Left hindlimb (tissue), 1 donor: ENCODE results near the gene IL1A.

Experiments
- DNase-seq: peaks from one replicate; pipeline ENCODE4 v3.0.0-alpha.2; 2018

IL1A gene

GRCh38 chr2:112757265-112757664 is 27.0 kb downstream of the IL1A start:
- DNase-seq, result no peak

DNA sequence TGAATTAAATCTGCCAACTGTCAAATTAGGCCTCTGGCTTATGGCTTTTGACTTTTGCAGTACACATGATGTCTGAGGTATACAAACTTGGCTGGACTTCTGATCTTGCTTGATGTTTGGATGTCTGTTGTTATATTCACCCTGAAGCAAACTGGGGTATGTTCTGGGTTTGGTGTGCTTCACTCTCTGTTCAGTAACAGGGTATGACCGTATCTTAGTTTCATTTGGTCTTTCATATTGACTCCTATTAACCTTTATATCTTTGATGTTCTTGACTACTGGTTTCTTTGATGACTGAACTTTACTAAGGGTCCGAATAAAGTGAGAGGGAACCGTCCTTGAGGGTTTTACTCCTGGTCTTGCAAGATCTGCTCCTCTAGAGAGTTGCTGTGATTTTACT is 28.1 kb downstream of the IL1A start:
- no peak for DNase-seq

- DNase-seq, result no peak
These were observed 28.8 kb downstream of the IL1A start for GRCh38 chr2:112755444-112755843.

DNA sequence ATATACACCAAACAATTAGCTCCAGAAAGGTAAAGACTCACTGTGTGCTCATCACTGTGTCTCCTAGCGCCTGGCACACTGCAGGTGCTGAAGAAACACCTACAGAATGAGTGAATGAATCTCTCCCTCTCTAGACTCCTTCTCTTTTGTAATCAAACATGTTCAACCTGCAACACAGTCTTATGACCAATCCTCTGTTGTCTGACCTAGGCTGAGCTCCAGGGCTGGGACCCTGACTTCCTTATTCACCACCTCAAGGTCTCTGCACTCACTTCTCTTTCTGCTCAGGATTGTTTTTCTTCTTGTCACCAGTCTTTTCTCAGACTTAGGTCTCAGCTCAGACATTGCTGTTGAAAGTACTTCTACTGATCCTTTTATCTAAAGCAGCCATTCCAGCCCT is 29.7 kb downstream of the IL1A start:
- no peak for DNase-seq

- DNase-seq, result no peak
These were observed 31.6 kb downstream of the IL1A start for GRCh38 chr2:112752667-112753066.

- DNase-seq, result no peak
These were observed 32.7 kb downstream of the IL1A start for GRCh38 chr2:112751451-112752197.

DNA sequence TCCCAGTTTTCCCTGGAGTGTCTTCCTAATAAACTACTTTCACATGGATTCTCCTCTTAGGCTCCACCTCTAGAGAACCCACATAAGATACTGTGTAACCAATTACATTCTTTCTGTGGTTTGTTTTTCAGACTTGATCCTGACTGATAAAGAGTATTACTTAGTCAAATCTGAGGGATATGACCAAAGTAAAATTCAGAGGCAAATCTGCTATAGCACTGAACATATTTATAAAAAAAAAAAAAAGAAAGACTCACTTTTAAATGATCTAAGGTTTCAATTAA is 33.8 kb downstream of the IL1A start:
- DNase-seq, result no peak

GRCh38 chr2:112749755-112750559 is 34.3 kb downstream of the IL1A start:
- peak; percentile 73 for DNase-seq

DNA sequence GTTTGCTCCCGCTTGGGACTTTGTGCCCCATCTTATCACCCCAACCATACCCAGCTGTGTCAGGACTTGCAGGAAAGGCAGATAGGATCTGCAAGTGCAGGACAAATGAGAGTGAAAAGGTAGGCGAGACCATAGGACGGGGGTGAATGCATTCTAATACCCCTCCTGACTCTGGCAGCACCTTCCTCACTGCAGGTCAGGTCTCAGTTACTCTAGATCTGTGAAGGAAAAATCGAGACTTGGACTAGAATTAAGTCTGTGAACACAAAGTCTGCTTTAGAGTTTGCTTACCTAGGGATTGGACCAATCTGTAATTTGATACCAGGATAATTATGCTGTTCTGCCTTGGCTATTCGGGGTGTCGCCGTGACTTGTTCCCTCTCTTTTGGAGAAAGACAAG is 43.8 kb downstream of the IL1A start:
- DNase-seq, result no peak

DNA sequence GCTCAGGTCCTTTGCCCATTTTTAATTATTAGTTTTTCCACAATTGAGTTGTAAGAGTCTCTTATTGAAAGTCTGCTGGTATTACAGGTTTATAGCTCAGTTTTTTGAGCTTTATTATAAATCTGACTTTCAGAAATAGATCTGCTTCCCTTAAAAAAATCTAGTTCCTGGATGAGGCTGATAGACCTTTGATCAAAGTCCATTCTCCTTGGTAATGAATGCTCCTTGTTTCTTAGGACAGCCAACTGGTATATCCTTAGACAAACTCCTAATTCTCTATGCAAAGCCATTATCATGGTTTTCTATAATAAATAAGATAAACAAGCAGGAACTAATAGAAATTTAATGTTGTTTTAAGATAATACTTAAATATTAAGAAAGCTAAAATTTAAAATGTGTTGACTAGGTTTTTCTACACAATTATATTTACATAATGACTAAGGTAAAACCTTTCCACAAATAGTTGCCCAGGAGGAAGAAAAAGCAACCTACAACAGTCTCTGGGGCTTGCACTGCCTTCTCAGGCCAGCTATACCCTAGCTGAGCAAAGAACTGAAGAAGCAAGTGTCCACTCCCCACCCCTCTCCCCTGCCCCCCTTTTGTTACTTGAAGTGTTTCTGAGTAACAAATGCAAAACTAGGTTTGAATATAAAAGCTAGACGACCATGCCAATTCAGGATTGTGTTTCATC is 46.6 kb downstream of the IL1A start:
- DNase-seq, result no peak

DNA sequence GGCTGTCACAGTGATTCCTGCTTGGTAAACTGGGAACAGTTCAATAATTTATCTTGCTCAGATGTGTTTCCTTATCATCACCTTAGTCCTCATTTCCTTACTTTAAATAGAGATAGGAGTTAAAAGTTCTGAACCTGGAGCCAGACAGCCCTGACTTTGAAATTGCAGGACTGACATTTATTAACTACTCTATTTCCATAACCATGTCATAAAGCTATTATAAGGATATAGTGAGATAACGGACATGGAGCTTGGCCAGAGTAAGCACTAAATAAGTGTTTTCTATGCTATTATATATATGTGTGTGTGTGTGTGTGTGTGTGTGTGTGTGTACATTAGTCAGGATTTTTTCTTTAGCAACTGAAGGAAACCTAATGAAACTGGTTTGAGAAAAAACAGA is 50.4 kb downstream of the IL1A start:
- DNase-seq, result no peak

GRCh38 chr2:112733456-112733855 is 50.8 kb downstream of the IL1A start:
- DNase-seq, result no peak

DNA sequence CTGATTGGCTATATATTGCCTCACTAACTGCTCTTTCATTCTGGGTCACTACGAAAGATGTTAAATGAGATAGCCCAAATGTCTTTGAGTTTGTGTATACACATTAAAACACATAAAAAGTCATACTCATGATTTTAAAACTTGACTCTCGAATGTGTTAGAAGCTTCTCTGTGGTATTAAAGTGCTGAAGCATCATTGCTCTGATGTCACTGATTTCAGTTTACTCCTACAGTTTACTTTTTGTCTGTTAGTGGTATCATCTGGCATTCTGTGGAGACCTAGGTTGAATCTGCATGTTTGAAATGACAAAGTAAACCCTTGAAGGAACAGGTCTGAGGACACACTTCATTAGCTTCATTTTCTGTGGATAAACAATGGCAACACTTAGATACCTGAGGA is 52.8 kb downstream of the IL1A start:
- DNase-seq, result no peak

DNA sequence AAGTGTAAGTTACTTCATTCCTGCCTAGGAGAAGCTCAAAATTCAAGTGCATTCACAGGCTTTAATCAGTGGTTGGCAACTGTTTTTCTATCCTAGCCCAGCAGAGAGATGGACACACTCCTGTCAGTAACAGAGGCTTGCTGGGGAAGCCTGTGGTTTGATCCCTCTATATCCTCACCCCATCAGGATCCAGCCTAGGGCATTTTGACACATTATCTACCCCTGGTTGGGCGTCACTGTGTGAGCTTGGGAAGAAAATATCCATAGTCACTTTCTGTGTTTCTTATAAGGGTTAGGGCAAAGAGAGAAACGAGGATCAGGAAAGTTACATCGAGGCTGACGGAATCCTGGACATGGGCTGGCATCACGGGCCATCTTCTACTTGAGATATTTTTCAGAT is 53.5 kb downstream of the IL1A start:
- no peak for DNase-seq

DNA sequence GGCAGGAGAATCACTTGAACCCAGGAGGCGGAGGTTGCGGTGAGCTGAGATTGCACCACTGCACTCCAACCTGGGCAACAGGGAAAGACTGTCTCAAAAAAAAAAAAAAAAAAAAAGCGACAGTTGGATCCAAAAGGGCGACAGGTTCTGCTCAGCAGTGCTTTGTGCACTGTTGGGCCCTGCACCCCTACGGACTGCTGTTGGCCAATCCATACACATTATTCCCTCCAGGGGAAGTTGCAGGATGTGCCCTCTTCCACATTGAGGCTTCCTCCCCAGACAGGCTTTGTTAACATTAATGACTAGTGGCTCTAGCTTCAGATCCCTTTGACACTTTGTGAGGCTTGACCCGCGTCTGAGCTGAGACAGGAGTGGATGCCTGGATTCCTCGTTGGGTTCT is 54.1 kb downstream of the IL1A start:
- DNase-seq, result no peak

DNA sequence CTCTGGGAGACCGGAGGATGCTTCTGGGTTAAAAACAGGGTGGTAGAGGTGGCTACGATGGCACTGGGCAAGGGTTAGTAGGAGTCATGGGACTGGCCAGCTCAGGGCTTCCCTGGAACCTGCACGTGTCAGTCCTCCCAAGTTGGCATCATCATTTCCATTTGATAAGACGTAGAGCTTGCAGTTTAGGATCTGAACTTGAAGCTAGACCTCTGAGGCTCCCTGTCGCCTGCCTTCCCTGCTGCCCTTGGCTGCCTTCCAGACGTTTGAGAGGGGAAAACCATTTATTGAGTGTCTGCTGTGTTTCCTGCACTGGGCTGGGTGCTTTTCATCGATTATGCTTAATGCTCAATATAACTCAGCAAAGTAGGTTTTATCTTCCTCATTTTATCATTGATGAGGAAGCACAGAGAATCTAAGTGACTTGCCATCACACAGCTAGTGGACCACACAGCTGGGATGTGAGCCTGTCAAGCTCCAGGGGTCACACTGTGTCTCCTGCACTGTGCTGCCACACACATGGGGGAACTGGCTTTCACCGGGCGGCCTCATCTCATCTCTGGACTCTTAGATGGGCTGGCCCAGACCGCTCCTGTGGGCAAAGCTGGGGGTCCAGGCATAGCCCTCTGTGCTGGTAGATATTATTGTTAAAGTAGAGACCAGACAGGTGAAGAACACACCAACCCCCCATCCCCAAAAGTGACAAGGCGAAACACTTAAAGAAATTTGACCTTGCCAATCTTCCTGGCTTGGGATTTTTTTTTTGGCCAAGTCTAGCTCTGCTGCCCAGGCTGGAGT is 55.7 kb downstream of the IL1A start:
- DNase-seq, result no peak

- DNase-seq, result no peak
These were observed 56.3 kb downstream of the IL1A start for GRCh38 chr2:112728029-112728362.

DNA sequence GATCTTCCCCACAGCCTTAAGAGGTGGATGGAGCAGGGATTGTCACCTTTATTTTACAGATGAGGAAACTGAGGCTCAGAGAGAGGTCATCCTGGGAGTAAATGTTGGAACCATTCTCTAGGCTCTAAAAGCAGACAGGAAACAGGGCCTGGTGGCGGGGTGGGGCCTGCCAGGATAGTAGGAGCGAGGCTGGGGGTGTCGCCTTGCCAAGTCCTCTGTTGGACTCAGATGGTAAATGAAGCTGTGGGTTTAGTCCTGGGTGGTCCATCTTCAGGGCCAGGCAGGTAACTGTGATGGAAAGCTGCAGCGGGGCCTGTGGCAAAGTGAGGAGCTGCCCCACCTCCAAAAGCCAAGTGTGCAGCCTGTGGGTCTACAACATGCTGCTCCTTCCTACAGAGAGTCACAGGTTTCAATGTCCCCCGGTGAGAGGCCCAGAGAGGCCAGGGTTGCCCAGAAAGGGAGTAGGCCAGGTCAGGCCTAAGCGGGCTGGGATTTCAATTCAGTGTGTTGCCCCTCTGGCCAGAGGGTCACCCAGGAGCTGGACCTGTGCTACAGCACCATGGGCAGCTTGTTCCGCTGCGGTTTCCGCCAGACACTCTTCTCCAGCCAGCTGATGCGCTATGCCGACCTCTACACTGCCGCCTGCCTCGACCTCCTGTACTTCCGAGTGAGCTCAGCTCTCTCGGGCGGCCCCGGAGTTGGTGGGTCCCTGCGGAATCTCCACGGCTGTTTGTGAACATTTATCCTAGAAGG is 56.8 kb downstream of the IL1A start:
- DNase-seq, result no peak

- DNase-seq, result peak; percentile 86
These were observed 57.7 kb downstream of the IL1A start for GRCh38 chr2:112726487-112727190.

GRCh38 chr2:112725545-112726457 is 58.5 kb downstream of the IL1A start:
- DNase-seq, result no peak
